ENCODE data around the gene INPP5A.
"Not testable (repeated sequence)": the region's sequence is repeated elsewhere in the genome, so short reads cannot be mapped to it uniquely, and the experiment has no call there.

INPP5A gene

GRCh38 chr10:132702601-132703418, 165.2 kb downstream of the INPP5A start:
- no peak for TF ChIP-seq CTCF (IDR thresholded peaks at IDR 0.05; ENCODE audit: unreplicated experiment in 3 of 3)
- Mint-ChIP-seq H3K27me3 (ENCODE audit: low read depth) (peaks cover 9% of the 10 kb centered on the region), H3K4me1 (peaks cover 8% of the 10 kb centered on the region), H3K36me3 (ENCODE audit: low read depth) (peaks cover 50% of the 10 kb centered on the region), H3K9me3 (peaks cover 12% of the 10 kb centered on the region), H3K4me3 (no peak overlapping the region), H3K27ac (no peak overlapping the region)

- Mint-ChIP-seq H3K4me3 (no peak overlapping the region), H3K27ac (no peak overlapping the region)
Measured at GRCh38 chr10:132703419-132704007, 165.9 kb downstream of the INPP5A start.

GRCh38 chr10:132704008-132704814, 166.6 kb downstream of the INPP5A start:
- Mint-ChIP-seq H3K9me3 (peaks cover 17% of the 10 kb centered on the region), H3K27me3 (ENCODE audit: low read depth) (no peaks in the 10 kb centered on the region), H3K4me3 (no peak overlapping the region), H3K36me3 (ENCODE audit: low read depth) (peaks cover 53% of the 10 kb centered on the region), H3K4me1 (peaks cover 8% of the 10 kb centered on the region), H3K27ac (no peak overlapping the region)
- no peak for TF ChIP-seq CTCF (IDR thresholded peaks at IDR 0.05; ENCODE audit: unreplicated experiment in 3 of 3)

More at GRCh38 chr10:132703419-132704007, 165.9 kb downstream of the INPP5A start:
- Mint-ChIP-seq H3K36me3 (ENCODE audit: low read depth) (peaks cover 50% of the 10 kb centered on the region), H3K9me3 (peaks cover 17% of the 10 kb centered on the region), H3K27me3 (ENCODE audit: low read depth) (peaks cover 5% of the 10 kb centered on the region), H3K4me1 (peaks cover 8% of the 10 kb centered on the region)
- TF ChIP-seq CTCF (IDR thresholded peaks at IDR 0.05; ENCODE audit: unreplicated experiment in 3 of 3) = no peak

- peaks cover 17% of the 10 kb centered on the region for H3K9me3 Mint-ChIP-seq
- not testable (repeated sequence) for H3K27me3 Mint-ChIP-seq (ENCODE audit: low read depth); H3K27ac Mint-ChIP-seq; H3K4me3 Mint-ChIP-seq; H3K4me1 Mint-ChIP-seq
- H3K36me3 Mint-ChIP-seq (ENCODE audit: low read depth) = peaks cover 54% of the 10 kb centered on the region
Measured at GRCh38 chr10:132704815-132705064, 167.2 kb downstream of the INPP5A start.

- peaks cover 3% of the 10 kb centered on the region for H3K27me3 Mint-ChIP-seq (ENCODE audit: low read depth)
- no peak for TF ChIP-seq CTCF (IDR thresholded peaks at IDR 0.05; ENCODE audit: unreplicated experiment in 3 of 3)
- H3K27ac Mint-ChIP-seq = no peak overlapping the region
- peaks cover 58% of the 10 kb centered on the region for H3K36me3 Mint-ChIP-seq (ENCODE audit: low read depth)
- peaks cover 8% of the 10 kb centered on the region for H3K4me1 Mint-ChIP-seq
- H3K9me3 Mint-ChIP-seq = peaks cover 17% of the 10 kb centered on the region
- no peak overlapping the region for H3K4me3 Mint-ChIP-seq
Measured at GRCh38 chr10:132705173-132705572, 167.6 kb downstream of the INPP5A start.

GRCh38 chr10:132705943-132706342, 168.4 kb downstream of the INPP5A start:
- H3K36me3 Mint-ChIP-seq (ENCODE audit: low read depth) = peaks cover 66% of the 10 kb centered on the region
- H3K4me1 Mint-ChIP-seq = peaks cover 2% of the 10 kb centered on the region
- TF ChIP-seq CTCF (IDR thresholded peaks at IDR 0.05; ENCODE audit: unreplicated experiment in 3 of 3) = no peak
- H3K27me3 Mint-ChIP-seq (ENCODE audit: low read depth) = peaks cover 7% of the 10 kb centered on the region
- peaks cover 17% of the 10 kb centered on the region for H3K9me3 Mint-ChIP-seq
- H3K27ac Mint-ChIP-seq = no peak overlapping the region
- no peak overlapping the region for H3K4me3 Mint-ChIP-seq

Measured in nephron (organoid).